Loucy (cell line): Measurements from ENCODE around the gene IGF2BP2.

Experiments
- EZH2phosphoT487 ChIP-seq: fragments of 200-600 bp; IDR thresholded peaks from 2 replicates; pipeline ENCODE4 v1.6.1; 2018; ENCODE audit warnings: antibody characterized with exemption, mild to moderate bottlenecking, moderate library complexity, borderline replicate concordance
- TF ChIP-seq, protein P1 (sequence below): fragments of 200-600 bp; sonication (generic); conservative IDR thresholded peaks from 2 replicates; pipeline ENCODE4 v1.5.1; 2014; ENCODE audit warnings: mild to moderate bottlenecking, antibody characterized with exemption, low read length

DNA sequence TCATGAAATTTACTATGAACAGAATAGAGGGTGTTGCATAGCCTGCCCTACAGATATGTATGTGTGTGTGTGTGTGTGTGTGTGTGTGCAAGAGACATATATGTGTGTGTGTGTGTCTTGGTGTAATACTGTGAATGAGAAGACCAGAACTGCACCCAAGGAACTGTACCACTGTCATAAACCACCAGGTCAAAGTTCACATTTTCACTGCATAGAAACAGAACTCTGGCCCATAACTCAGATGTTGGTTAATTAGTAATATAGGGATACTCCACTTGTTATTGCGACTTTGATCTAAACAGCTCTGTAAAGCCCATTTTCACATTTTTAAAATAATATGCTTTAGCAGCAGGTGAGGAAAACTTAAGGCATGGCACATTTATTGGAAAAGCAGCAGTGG, 111.8 kb downstream of the IGF2BP2 start:
- TF ChIP-seq, protein P1, sequence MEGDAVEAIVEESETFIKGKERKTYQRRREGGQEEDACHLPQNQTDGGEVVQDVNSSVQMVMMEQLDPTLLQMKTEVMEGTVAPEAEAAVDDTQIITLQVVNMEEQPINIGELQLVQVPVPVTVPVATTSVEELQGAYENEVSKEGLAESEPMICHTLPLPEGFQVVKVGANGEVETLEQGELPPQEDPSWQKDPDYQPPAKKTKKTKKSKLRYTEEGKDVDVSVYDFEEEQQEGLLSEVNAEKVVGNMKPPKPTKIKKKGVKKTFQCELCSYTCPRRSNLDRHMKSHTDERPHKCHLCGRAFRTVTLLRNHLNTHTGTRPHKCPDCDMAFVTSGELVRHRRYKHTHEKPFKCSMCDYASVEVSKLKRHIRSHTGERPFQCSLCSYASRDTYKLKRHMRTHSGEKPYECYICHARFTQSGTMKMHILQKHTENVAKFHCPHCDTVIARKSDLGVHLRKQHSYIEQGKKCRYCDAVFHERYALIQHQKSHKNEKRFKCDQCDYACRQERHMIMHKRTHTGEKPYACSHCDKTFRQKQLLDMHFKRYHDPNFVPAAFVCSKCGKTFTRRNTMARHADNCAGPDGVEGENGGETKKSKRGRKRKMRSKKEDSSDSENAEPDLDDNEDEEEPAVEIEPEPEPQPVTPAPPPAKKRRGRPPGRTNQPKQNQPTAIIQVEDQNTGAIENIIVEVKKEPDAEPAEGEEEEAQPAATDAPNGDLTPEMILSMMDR = no peak
- no peak for TF ChIP-seq EZH2phosphoT487
